CMK (cell line): Measurements from ENCODE around the gene SURF1.
A peak's percentile ranks its signal among the peaks of the same experiment; 100 is the strongest.

Experiments
- DNase-seq: peaks from one replicate; pipeline ENCODE4 v3.0.0-alpha.2; 2010; ENCODE audit warnings: low read depth

The SURF1 gene

GRCh38 chr9:133361507-133362092, 5.3 kb upstream of the SURF1 start:
- no peak for DNase-seq

GRCh38 chr9:133360400-133361393, 4.4 kb upstream of the SURF1 start:
- DNase-seq = no peak

GRCh38 chr9:133359399-133360175, 3.3 kb upstream of the SURF1 start:
- DNase-seq = no peak

GRCh38 chr9:133357656-133358055, 1.4 kb upstream of the SURF1 start:
- DNase-seq = no peak

- no peak for DNase-seq
These were observed 368 bp downstream of the SURF1 start for GRCh38 chr9:133355881-133356357.

- no peak for DNase-seq
These were observed 1.5 kb downstream of the SURF1 start for GRCh38 chr9:133354766-133355165.

GRCh38 chr9:133353548-133353947, 2.7 kb downstream of the SURF1 start:
- no peak for DNase-seq

- DNase-seq = no peak
These were observed 3.5 kb downstream of the SURF1 start for GRCh38 chr9:133352635-133353340.

- DNase-seq = no peak
These were observed 4.2 kb downstream of the SURF1 start for GRCh38 chr9:133351908-133352634.

- DNase-seq = no peak
These were observed 4.8 kb downstream of the SURF1 start for GRCh38 chr9:133351526-133351907.

GRCh38 chr9:133349965-133350616, 6.2 kb downstream of the SURF1 start:
- DNase-seq = no peak

- DNase-seq = no peak
These were observed 7.3 kb downstream of the SURF1 start for GRCh38 chr9:133348718-133349573.

- peak; percentile 66 for DNase-seq
These were observed 8.1 kb downstream of the SURF1 start, which contains the start of the genes MED22 and RPL7A for GRCh38 chr9:133347985-133348717. TSS of gene MED22 (minus strand) at chr9:133348131. CDS start at chr9:133346662, 1,469 bp downstream. TSS of gene RPL7A (plus strand) at chr9:133348218. CDS start at chr9:133348244, 26 bp downstream.

- DNase-seq = no peak
These were observed 8.7 kb downstream of the SURF1 start for GRCh38 chr9:133347515-133347984.

GRCh38 chr9:133346021-133346785, 10.1 kb downstream of the SURF1 start:
- no peak for DNase-seq

- DNase-seq = no peak
These were observed 10.7 kb downstream of the SURF1 start for GRCh38 chr9:133345596-133345995.

GRCh38 chr9:133344979-133345378, 11.3 kb downstream of the SURF1 start:
- DNase-seq = no peak

- DNase-seq = no peak
These were observed 12.2 kb downstream of the SURF1 start for GRCh38 chr9:133344071-133344470.
